GM19397 (cell line): ENCODE data around the gene NOX4.

Source experiments
- ATAC-seq: cut with Tn5 transposase; IDR thresholded peaks from one replicate; pipeline ENCODE4 v1.9.1; 2021; ENCODE audit warnings: mild to moderate bottlenecking, moderate library complexity; ENCODE audit not compliant: unreplicated experiment

NOX4 gene

GRCh38 chr11:89490981-89491690, at the start of gene NOX4:
NOX4 (minus strand) TSS chr11:89491375; CDS start chr11:89491246, 129 bp downstream.
- no peak for ATAC-seq

- ATAC-seq, result no peak
These were observed 49.7 kb upstream of the NOX4 start for GRCh38 chr11:89540826-89541225.

GRCh38 chr11:89537936-89538335, 46.8 kb upstream of the NOX4 start:
- ATAC-seq, result no peak

- ATAC-seq, result no peak
These were observed 45.8 kb upstream of the NOX4 start for GRCh38 chr11:89536926-89537325.

- no peak for ATAC-seq
These were observed 44.0 kb upstream of the NOX4 start for GRCh38 chr11:89535221-89535620.

GRCh38 chr11:89529626-89530380, 38.6 kb upstream of the NOX4 start:
- no peak for ATAC-seq

GRCh38 chr11:89521792-89522191, 30.6 kb upstream of the NOX4 start:
- ATAC-seq, result no peak

- ATAC-seq, result no peak
These were observed 30.1 kb upstream of the NOX4 start for GRCh38 chr11:89521294-89521693.

GRCh38 chr11:89516496-89516895, 25.3 kb upstream of the NOX4 start:
- ATAC-seq, result no peak

- ATAC-seq, result no peak
These were observed 17.4 kb upstream of the NOX4 start for GRCh38 chr11:89508544-89508943.

GRCh38 chr11:89504270-89504669, 13.1 kb upstream of the NOX4 start:
- ATAC-seq, result no peak

GRCh38 chr11:89503422-89503821, 12.2 kb upstream of the NOX4 start:
- no peak for ATAC-seq

GRCh38 chr11:89502301-89502700, 11.1 kb upstream of the NOX4 start:
- ATAC-seq, result no peak

- no peak for ATAC-seq
These were observed 9.2 kb upstream of the NOX4 start for GRCh38 chr11:89500336-89500735.

- no peak for ATAC-seq
These were observed 7.8 kb upstream of the NOX4 start for GRCh38 chr11:89498845-89499448.

- ATAC-seq, result no peak
These were observed 4.8 kb upstream of the NOX4 start for GRCh38 chr11:89495951-89496350.

- no peak for ATAC-seq
These were observed 2.3 kb upstream of the NOX4 start for GRCh38 chr11:89493431-89493830.

GRCh38 chr11:89490602-89490980, 584 bp downstream of the NOX4 start:
- ATAC-seq, result no peak

- ATAC-seq, result no peak
These were observed 1.2 kb downstream of the NOX4 start for GRCh38 chr11:89489930-89490329.

- ATAC-seq, result no peak
These were observed 4.2 kb downstream of the NOX4 start for GRCh38 chr11:89487016-89487415.

- no peak for ATAC-seq
These were observed 6.3 kb downstream of the NOX4 start for GRCh38 chr11:89484896-89485295.

GRCh38 chr11:89477175-89477574, 14.0 kb downstream of the NOX4 start:
- no peak for ATAC-seq
